H1 (cell line): ENCODE data around the gene PFDN6. TPM values are rescaled to one million over a fixed set of nuclear protein-coding genes. Genes with fewer than 3 reads are reported as not detected.

ENCODE experiments used
- CHD2 ChIP-seq: IDR thresholded peaks from 2 replicates; pipeline ENCODE4 v1.6.1; 2012; ENCODE audit warnings: low read length, improper control_type of control experiment
- EP300 ChIP-seq, 2 experiments: IDR thresholded peaks; 1 replicate in 1 of 2; 2 replicates in 1 of 2; pipeline ENCODE4 v1.6.1; 2011 to 2012; ENCODE audit warnings: low read depth in 2 of 2, low read length in 2 of 2, mild to moderate bottlenecking in 2 of 2, borderline replicate concordance in 1 of 2, inconsistent platforms in 1 of 2, moderate library complexity in 1 of 2
- GABPA ChIP-seq: IDR thresholded peaks from 2 replicates; pipeline ENCODE4 v1.6.1; 2011; ENCODE audit warnings: mild to moderate bottlenecking, low read length, moderate library complexity, borderline replicate concordance; ENCODE audit not compliant: insufficient read depth
- MAFK ChIP-seq: IDR thresholded peaks from 2 replicates; pipeline ENCODE4 v1.6.1; 2012; ENCODE audit warnings: low read depth, mild to moderate bottlenecking, improper control_type of control experiment, low read length
- RXRA ChIP-seq: IDR thresholded peaks from 2 replicates; pipeline ENCODE4 v1.6.1; 2011; ENCODE audit warnings: low read depth, mild to moderate bottlenecking, low read length, moderate library complexity; ENCODE audit not compliant: insufficient read depth
- TBP ChIP-seq: IDR thresholded peaks from 2 replicates; pipeline ENCODE4 v1.6.1; 2011; ENCODE audit warnings: low read depth, low read length, improper control_type of control experiment
- polyA plus RNA-seq, 7 experiments: library from polyadenylated mRNA; depleted of rRNA in 3 of 7; stranded (reverse) in 5 of 7; unstranded in 2 of 7; fragments of >200 nt in 5 of 7; fragments of 200-250 nt in 2 of 7; gene quantifications; 1 replicate in 5 of 7; 2 replicates in 1 of 7; 4 replicates in 1 of 7; pipeline versions ENCODE4 v1.2.1 to v1.2.3, GENCODE V29; 2011 to 2013; ENCODE audit warnings: missing spikeins in 2 of 7, mixed read lengths in 2 of 7
- total RNA-seq: library from RNA; stranded (reverse); fragmentation: NEBNext Ultra II Directional; extraction: Animal tissue kit (Norgen Biotek cat#: 25700); gene quantifications from 2 replicates; pipeline ENCODE4 v1.2.1, GENCODE V29; 2021
- TF ChIP-seq, protein P1 (sequence below): fragments of 300-600 bp; sonication (generic); IDR thresholded peaks from 2 replicates; pipeline ENCODE4 v1.7.1; 2012; ENCODE audit warnings: low read length, moderate library complexity, mild to moderate bottlenecking, inconsistent platforms; ENCODE audit not compliant: insufficient replicate concordance

PFDN6 gene
- total and polyA plus RNA-seq, 2 of the 8 experiments (the other 6 are each of a cell fraction or from before 2014, with no cell fraction given) = 32.0 to 95.7 TPM

DNA sequence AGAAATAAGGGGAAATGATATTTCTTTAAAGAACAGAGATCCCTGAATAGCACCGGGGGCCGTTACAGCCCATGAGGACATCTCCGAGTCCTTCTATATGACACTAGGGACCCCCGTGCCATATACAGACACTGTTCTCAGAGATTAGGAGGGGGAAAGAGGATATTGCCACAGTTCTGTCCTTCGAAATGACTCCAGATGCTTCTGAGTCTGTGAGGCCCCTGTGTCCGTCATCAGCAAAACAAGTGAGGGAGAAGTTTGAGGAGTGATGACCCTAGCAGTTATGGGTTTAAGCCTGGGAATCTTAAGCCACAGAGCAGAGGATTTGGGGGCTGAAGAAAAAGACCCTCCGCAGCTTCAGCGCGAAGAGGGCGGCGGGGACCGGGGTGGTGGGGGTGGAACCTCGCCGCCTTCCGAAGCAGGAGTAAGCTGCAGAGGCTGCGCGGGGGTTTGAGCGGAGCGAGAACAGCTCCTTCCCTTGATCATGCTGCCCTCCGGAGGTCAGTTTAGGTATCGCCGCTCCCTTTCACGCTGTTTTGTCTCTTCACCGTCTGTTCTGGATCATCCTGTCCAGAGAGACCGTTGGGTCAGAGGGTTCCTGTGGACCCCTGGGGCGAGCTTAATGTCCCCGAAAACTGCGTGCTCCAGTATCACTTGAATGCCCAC, 41.3 kb upstream of the PFDN6 start (continued):
- TF ChIP-seq, protein P1, sequence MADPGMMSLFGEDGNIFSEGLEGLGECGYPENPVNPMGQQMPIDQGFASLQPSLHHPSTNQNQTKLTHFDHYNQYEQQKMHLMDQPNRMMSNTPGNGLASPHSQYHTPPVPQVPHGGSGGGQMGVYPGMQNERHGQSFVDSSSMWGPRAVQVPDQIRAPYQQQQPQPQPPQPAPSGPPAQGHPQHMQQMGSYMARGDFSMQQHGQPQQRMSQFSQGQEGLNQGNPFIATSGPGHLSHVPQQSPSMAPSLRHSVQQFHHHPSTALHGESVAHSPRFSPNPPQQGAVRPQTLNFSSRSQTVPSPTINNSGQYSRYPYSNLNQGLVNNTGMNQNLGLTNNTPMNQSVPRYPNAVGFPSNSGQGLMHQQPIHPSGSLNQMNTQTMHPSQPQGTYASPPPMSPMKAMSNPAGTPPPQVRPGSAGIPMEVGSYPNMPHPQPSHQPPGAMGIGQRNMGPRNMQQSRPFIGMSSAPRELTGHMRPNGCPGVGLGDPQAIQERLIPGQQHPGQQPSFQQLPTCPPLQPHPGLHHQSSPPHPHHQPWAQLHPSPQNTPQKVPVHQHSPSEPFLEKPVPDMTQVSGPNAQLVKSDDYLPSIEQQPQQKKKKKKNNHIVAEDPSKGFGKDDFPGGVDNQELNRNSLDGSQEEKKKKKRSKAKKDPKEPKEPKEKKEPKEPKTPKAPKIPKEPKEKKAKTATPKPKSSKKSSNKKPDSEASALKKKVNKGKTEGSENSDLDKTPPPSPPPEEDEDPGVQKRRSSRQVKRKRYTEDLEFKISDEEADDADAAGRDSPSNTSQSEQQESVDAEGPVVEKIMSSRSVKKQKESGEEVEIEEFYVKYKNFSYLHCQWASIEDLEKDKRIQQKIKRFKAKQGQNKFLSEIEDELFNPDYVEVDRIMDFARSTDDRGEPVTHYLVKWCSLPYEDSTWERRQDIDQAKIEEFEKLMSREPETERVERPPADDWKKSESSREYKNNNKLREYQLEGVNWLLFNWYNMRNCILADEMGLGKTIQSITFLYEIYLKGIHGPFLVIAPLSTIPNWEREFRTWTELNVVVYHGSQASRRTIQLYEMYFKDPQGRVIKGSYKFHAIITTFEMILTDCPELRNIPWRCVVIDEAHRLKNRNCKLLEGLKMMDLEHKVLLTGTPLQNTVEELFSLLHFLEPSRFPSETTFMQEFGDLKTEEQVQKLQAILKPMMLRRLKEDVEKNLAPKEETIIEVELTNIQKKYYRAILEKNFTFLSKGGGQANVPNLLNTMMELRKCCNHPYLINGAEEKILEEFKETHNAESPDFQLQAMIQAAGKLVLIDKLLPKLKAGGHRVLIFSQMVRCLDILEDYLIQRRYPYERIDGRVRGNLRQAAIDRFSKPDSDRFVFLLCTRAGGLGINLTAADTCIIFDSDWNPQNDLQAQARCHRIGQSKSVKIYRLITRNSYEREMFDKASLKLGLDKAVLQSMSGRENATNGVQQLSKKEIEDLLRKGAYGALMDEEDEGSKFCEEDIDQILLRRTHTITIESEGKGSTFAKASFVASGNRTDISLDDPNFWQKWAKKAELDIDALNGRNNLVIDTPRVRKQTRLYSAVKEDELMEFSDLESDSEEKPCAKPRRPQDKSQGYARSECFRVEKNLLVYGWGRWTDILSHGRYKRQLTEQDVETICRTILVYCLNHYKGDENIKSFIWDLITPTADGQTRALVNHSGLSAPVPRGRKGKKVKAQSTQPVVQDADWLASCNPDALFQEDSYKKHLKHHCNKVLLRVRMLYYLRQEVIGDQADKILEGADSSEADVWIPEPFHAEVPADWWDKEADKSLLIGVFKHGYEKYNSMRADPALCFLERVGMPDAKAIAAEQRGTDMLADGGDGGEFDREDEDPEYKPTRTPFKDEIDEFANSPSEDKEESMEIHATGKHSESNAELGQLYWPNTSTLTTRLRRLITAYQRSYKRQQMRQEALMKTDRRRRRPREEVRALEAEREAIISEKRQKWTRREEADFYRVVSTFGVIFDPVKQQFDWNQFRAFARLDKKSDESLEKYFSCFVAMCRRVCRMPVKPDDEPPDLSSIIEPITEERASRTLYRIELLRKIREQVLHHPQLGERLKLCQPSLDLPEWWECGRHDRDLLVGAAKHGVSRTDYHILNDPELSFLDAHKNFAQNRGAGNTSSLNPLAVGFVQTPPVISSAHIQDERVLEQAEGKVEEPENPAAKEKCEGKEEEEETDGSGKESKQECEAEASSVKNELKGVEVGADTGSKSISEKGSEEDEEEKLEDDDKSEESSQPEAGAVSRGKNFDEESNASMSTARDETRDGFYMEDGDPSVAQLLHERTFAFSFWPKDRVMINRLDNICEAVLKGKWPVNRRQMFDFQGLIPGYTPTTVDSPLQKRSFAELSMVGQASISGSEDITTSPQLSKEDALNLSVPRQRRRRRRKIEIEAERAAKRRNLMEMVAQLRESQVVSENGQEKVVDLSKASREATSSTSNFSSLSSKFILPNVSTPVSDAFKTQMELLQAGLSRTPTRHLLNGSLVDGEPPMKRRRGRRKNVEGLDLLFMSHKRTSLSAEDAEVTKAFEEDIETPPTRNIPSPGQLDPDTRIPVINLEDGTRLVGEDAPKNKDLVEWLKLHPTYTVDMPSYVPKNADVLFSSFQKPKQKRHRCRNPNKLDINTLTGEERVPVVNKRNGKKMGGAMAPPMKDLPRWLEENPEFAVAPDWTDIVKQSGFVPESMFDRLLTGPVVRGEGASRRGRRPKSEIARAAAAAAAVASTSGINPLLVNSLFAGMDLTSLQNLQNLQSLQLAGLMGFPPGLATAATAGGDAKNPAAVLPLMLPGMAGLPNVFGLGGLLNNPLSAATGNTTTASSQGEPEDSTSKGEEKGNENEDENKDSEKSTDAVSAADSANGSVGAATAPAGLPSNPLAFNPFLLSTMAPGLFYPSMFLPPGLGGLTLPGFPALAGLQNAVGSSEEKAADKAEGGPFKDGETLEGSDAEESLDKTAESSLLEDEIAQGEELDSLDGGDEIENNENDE = no peak
- TF ChIP-seq CHD2 (no peak), GABPA (no peak), MAFK (no peak), RXRA (no peak), EP300 (IDR thresholded peaks at IDR 0.05; ENCODE audit: borderline replicate concordance in 1 of 2, low read depth in 2 of 2, low read length in 2 of 2) (no peak), TBP (0 out of 2 replicates have a peak, but pooled peaks have one; percentile 21)
